GM21786 (cell line): ENCODE results near the gene CD7.

Experiments
- ATAC-seq: cut with Tn5 transposase; IDR thresholded peaks from one replicate; pipeline ENCODE4 v1.9.1; 2021; ENCODE audit not compliant: unreplicated experiment

The CD7 gene

GRCh38 chr17:82282239-82283207, 34.9 kb downstream of the CD7 start:
- no peak for ATAC-seq

GRCh38 chr17:82281502-82282238, 35.7 kb downstream of the CD7 start:
- no peak for ATAC-seq

- ATAC-seq: no peak
Observed at GRCh38 chr17:82281076-82281475, 36.3 kb downstream of the CD7 start.

- ATAC-seq: no peak
Observed at GRCh38 chr17:82280537-82280936, 36.9 kb downstream of the CD7 start.

GRCh38 chr17:82278786-82279391, 38.5 kb downstream of the CD7 start:
- no peak for ATAC-seq

GRCh38 chr17:82278308-82278707, 39.1 kb downstream of the CD7 start:
- no peak for ATAC-seq

GRCh38 chr17:82277851-82278250, 39.6 kb downstream of the CD7 start:
- no peak for ATAC-seq

- ATAC-seq: no peak
Observed at GRCh38 chr17:82276938-82277337, 40.5 kb downstream of the CD7 start.

- ATAC-seq: no peak
Observed at GRCh38 chr17:82275326-82275725, 42.1 kb downstream of the CD7 start.

GRCh38 chr17:82274134-82275020, 43.0 kb downstream of the CD7 start:
- no peak for ATAC-seq

GRCh38 chr17:82273327-82274133, 43.9 kb downstream of the CD7 start, which contains the start of gene CSNK1D:
TSS of gene CSNK1D (minus strand) at chr17:82273700. CDS start at chr17:82273381, 319 bp downstream.
- peak; percentile 75 for ATAC-seq

- no peak for ATAC-seq
Observed at GRCh38 chr17:82272495-82273326, 44.7 kb downstream of the CD7 start.

GRCh38 chr17:82271401-82271800, 46.0 kb downstream of the CD7 start:
- no peak for ATAC-seq

GRCh38 chr17:82270651-82271050, 46.8 kb downstream of the CD7 start:
- ATAC-seq: no peak

GRCh38 chr17:82269882-82270500, 47.4 kb downstream of the CD7 start:
- ATAC-seq: no peak

GRCh38 chr17:82269138-82269881, 48.1 kb downstream of the CD7 start:
- ATAC-seq: no peak

- ATAC-seq: no peak
Observed at GRCh38 chr17:82267575-82268379, 49.6 kb downstream of the CD7 start.
